C4-2B (cell line): ENCODE results near the gene CHCHD3.

ENCODE experiments used
- H3K27ac ChIP-seq: fragments of 450-650 bp; 2 replicates; pipeline ENCODE4 v1.5.1; 2017
- ZFX ChIP-seq: fragments of 450-650 bp; IDR thresholded peaks from 2 replicates; pipeline ENCODE4 v1.6.1; 2017
- TF ChIP-seq, protein P1 (sequence below): fragments of 450-650 bp; conservative IDR thresholded peaks from 2 replicates; pipeline ENCODE4 v1.5.1; 2017; ENCODE audit warnings: mild to moderate bottlenecking

Gene CHCHD3

DNA sequence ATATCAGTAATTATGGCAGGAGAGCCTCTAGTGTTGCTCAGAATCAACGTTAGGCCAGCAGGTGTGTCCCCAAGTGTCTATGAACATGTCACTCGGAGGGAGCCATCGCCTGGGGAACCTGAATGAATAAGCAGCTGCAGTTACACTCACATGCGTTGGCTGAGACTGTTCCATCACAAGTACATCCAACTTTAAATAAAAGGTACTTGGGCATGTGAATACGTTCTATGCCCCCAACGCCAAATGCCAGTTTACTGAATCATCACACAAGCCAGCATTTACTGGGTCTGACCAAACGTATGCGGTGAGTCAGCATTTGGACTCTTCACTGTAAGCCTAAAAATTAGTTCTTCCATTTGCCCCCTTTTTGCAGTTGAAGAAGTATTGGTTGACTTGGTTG, 298.1 kb downstream of the CHCHD3 start:
- no peak for TF ChIP-seq ZFX
- TF ChIP-seq, protein P1, sequence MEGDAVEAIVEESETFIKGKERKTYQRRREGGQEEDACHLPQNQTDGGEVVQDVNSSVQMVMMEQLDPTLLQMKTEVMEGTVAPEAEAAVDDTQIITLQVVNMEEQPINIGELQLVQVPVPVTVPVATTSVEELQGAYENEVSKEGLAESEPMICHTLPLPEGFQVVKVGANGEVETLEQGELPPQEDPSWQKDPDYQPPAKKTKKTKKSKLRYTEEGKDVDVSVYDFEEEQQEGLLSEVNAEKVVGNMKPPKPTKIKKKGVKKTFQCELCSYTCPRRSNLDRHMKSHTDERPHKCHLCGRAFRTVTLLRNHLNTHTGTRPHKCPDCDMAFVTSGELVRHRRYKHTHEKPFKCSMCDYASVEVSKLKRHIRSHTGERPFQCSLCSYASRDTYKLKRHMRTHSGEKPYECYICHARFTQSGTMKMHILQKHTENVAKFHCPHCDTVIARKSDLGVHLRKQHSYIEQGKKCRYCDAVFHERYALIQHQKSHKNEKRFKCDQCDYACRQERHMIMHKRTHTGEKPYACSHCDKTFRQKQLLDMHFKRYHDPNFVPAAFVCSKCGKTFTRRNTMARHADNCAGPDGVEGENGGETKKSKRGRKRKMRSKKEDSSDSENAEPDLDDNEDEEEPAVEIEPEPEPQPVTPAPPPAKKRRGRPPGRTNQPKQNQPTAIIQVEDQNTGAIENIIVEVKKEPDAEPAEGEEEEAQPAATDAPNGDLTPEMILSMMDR, result no peak
- no peak overlapping the region for H3K27ac ChIP-seq

DNA sequence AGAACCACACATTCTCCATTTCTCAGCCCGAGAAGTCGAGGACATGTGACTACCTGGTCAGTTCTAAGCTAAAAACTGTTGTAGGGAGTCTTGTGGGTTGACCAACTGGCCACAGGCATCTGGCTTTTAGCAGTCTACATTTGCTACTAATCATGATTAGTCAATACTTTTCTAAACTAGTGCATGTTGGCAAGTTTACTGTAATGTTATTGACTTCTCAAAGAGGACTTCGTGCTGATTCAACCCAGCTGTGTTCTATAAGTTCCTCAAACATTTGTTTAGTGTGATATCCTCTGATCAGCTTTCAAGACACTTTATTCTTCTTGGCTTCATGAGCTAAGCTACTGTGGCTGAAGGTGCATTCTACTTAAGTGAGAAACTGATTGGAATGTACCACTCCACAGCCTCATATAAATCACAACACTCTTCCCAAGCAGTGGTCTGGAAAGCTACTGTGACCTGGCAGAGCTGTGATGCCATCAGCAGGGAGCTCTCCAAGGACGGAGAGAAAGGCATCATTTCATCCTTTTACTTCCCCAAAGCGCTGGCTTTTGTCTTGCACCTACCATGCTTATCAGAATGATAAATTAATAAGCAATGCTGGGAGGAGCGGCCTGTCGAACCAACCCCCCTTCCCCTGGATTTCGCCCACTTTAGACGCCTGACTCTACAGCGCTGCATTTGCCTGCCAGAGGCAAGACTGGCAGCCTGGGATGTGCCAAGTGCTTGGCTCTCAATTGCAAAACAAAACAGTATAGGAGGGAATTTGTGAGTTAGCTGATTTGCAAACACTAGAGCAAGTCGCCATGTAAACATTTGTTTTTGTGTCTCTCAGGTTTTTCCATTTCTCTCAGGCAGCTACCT, 298.9 kb downstream of the CHCHD3 start:
- no peak for TF ChIP-seq ZFX
- TF ChIP-seq, protein P1, result no peak
- no peak overlapping the region for H3K27ac ChIP-seq

DNA sequence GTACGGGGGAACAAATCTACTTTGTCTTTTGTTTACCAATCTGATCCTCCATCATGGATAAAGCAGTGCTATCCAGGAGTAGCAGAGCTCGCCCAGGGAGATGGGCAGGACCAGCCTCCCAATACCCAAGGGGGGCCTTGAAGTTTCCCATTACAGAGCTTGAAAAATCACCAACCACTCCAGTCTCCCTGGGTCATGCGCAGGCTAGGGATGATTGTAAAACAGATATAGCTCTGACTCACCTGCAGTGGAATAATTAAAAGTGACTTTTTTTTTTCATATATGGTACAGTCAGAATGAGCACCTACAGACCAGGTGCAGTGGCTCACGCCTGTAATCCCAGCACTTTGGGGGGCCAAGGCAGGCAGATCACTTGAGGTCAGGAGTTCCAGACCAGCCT, 301.1 kb downstream of the CHCHD3 start:
- TF ChIP-seq, protein P1, result no peak
- no peak for TF ChIP-seq ZFX
- H3K27ac ChIP-seq, result no peak overlapping the region

DNA sequence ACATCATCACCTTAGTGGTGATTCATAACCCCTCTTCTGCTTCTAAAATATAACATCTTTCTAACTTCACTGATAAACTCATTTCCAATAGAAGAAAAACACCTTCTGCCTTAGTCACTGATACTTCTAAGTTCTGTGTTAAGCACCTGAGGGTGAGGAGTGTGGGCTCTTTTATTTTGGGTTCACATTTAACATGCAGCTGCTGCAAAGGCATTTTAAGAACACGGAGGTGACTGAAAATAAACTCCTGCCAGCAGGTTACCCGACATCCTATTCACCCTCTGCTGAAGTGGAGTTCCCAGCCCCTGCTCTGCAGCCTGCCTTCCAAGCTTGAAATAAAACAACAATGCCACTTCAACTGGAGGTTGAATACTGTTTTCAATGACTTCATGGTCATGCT, 302.7 kb downstream of the CHCHD3 start:
- H3K27ac ChIP-seq, result no peak overlapping the region
- TF ChIP-seq ZFX, result no peak
- TF ChIP-seq, protein P1, result no peak

DNA sequence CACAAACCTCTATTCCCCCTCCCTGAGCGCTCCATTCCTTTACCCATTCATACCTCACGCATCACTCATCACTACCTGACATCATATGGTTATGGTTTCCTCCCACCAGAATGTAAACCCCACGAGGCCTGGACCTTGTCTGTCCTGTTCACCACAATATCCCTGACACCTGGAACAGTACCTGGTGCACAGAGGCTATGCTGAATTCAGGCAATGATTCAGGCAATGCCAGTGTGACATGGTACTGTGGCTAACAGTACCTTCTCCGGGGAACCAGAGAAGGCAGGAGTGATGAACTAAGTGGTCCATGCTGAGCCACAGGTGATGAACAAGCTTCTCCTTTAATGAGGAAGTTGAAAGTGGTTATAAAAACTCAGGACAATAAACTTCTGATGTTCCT, 303.1 kb downstream of the CHCHD3 start:
- TF ChIP-seq, protein P1, result no peak
- no peak for TF ChIP-seq ZFX
- H3K27ac ChIP-seq, result no peak overlapping the region

DNA sequence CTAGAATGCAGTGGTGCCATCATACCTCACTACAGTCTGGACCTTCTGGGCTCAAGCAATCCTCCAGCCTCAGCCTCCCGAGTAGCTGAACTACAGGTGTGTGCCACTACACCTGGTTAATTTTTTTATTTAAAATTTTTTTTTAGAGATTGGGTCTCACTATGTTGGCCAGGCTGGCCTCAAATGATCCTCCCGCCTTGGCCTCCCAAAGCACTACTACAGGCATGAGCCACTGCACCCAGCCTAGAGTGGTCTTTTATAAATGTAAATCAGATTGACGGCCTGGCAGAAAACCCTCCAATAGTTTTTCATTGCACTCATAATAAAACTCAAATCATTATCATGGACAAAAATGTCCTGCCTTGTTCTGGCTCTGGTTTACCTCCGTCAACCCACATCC, 303.9 kb downstream of the CHCHD3 start:
- TF ChIP-seq ZFX, result no peak
- TF ChIP-seq, protein P1, result no peak
- no peak overlapping the region for H3K27ac ChIP-seq

DNA sequence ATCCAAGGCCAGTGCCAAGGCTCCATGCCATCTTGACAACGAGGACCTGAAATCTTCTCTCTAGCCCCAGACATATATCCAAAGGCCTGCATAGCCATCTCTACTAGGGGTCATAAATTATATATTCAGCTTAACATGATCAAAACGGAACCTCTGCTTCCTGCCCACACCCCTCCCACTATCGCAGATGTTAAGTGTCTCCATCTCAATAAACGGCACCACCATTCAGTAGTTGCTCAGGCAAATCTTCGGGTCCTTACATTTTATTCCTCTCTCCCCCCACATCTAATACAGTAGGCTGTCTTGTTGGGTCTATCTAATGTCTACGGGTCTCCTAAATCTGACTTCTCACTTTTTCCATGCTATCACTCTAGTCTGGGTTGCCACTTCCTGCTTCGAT, 304.5 kb downstream of the CHCHD3 start:
- TF ChIP-seq, protein P1, result no peak
- TF ChIP-seq ZFX, result no peak
- H3K27ac ChIP-seq, result no peak overlapping the region
